ENCODE results near the gene COX19. TPM values are rescaled to one million over a fixed set of nuclear protein-coding genes. Genes with fewer than 3 reads are reported as not detected.
A peak's percentile ranks its signal among the peaks of the same experiment; 100 is the strongest.

COX19 gene
- total and polyA plus RNA-seq, 2 of the 13 experiments (the other 11 are each of a cell fraction or from before 2014, with no cell fraction given): 11.5 to 21.7 TPM

- no peak for TF ChIP-seq ZBTB37 (CRISPR knock-in tag; IDR thresholded peaks at IDR 0.05)
- TF ChIP-seq ZNF713 (CRISPR knock-in tag; IDR thresholded peaks at IDR 0.05): peak; percentile 45; the same call in 1 of the 2 replicates
- peak; percentile 72; the same call in 1 of the 2 replicates for TF ChIP-seq SMAD3 (CRISPR knock-in tag; IDR thresholded peaks at IDR 0.05)
- TF ChIP-seq NFRKB (IDR thresholded peaks at IDR 0.05): no peak
- peak; percentile 91 for TF ChIP-seq TAF15 (IDR thresholded peaks at IDR 0.05; ENCODE audit: low read depth, low read length, poor library complexity, severe bottlenecking)
- no peak for TF ChIP-seq ZFAT (CRISPR knock-in tag; conservative IDR thresholded peaks at IDR 0.05)
- TF ChIP-seq, protein P1, sequence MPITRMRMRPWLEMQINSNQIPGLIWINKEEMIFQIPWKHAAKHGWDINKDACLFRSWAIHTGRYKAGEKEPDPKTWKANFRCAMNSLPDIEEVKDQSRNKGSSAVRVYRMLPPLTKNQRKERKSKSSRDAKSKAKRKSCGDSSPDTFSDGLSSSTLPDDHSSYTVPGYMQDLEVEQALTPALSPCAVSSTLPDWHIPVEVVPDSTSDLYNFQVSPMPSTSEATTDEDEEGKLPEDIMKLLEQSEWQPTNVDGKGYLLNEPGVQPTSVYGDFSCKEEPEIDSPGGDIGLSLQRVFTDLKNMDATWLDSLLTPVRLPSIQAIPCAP (CRISPR knock-in tag; IDR thresholded peaks at IDR 0.05; ENCODE audit: low read depth): 0 out of 2 replicates have a peak, but pooled peaks have one; percentile 80
- TF ChIP-seq, protein P2, sequence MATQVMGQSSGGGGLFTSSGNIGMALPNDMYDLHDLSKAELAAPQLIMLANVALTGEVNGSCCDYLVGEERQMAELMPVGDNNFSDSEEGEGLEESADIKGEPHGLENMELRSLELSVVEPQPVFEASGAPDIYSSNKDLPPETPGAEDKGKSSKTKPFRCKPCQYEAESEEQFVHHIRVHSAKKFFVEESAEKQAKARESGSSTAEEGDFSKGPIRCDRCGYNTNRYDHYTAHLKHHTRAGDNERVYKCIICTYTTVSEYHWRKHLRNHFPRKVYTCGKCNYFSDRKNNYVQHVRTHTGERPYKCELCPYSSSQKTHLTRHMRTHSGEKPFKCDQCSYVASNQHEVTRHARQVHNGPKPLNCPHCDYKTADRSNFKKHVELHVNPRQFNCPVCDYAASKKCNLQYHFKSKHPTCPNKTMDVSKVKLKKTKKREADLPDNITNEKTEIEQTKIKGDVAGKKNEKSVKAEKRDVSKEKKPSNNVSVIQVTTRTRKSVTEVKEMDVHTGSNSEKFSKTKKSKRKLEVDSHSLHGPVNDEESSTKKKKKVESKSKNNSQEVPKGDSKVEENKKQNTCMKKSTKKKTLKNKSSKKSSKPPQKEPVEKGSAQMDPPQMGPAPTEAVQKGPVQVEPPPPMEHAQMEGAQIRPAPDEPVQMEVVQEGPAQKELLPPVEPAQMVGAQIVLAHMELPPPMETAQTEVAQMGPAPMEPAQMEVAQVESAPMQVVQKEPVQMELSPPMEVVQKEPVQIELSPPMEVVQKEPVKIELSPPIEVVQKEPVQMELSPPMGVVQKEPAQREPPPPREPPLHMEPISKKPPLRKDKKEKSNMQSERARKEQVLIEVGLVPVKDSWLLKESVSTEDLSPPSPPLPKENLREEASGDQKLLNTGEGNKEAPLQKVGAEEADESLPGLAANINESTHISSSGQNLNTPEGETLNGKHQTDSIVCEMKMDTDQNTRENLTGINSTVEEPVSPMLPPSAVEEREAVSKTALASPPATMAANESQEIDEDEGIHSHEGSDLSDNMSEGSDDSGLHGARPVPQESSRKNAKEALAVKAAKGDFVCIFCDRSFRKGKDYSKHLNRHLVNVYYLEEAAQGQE (IDR thresholded peaks at IDR 0.05; ENCODE audit: borderline replicate concordance in 1 of 2, low read depth in 1 of 2, low read length in 2 of 2): no peak
- TF ChIP-seq, protein P3, sequence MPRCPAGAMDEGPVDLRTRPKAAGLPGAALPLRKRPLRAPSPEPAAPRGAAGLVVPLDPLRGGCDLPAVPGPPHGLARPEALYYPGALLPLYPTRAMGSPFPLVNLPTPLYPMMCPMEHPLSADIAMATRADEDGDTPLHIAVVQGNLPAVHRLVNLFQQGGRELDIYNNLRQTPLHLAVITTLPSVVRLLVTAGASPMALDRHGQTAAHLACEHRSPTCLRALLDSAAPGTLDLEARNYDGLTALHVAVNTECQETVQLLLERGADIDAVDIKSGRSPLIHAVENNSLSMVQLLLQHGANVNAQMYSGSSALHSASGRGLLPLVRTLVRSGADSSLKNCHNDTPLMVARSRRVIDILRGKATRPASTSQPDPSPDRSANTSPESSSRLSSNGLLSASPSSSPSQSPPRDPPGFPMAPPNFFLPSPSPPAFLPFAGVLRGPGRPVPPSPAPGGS (CRISPR knock-in tag; IDR thresholded peaks at IDR 0.05): peak; percentile 58
- TF ChIP-seq MAFF (IDR thresholded peaks at IDR 0.05; ENCODE audit: low read depth, low read length): no peak; the same call in 1 of the 2 replicates
- TF ChIP-seq DMAP1 (CRISPR knock-in tag; IDR thresholded peaks at IDR 0.05): peak; percentile 84
- TF ChIP-seq ZFY (CRISPR knock-in tag; IDR thresholded peaks at IDR 0.05): peak; percentile 70
- peak; percentile 59; the same call in 1 of the 2 replicates for TF ChIP-seq ZNF564 (CRISPR knock-in tag; IDR thresholded peaks at IDR 0.05)
- no peak for TF ChIP-seq ZBTB20 (CRISPR knock-in tag; IDR thresholded peaks at IDR 0.05; ENCODE audit: borderline replicate concordance, low read depth)
- TF ChIP-seq, protein P4, sequence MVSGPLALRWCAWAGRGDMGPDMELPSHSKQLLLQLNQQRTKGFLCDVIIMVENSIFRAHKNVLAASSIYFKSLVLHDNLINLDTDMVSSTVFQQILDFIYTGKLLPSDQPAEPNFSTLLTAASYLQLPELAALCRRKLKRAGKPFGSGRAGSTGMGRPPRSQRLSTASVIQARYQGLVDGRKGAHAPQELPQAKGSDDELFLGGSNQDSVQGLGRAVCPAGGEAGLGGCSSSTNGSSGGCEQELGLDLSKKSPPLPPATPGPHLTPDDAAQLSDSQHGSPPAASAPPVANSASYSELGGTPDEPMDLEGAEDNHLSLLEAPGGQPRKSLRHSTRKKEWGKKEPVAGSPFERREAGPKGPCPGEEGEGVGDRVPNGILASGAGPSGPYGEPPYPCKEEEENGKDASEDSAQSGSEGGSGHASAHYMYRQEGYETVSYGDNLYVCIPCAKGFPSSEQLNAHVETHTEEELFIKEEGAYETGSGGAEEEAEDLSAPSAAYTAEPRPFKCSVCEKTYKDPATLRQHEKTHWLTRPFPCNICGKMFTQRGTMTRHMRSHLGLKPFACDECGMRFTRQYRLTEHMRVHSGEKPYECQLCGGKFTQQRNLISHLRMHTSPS (CRISPR knock-in tag; IDR thresholded peaks at IDR 0.05; ENCODE audit: low read depth): peak; percentile 55
- TF ChIP-seq ATAD3A (CRISPR knock-in tag; IDR thresholded peaks at IDR 0.05): no peak
- TF ChIP-seq KAT7 (CRISPR knock-in tag; IDR thresholded peaks at IDR 0.05; ENCODE audit: borderline replicate concordance): peak; percentile 89; the same call in 1 of the 2 replicates
- no peak for TF ChIP-seq SRSF9 (IDR thresholded peaks at IDR 0.05; ENCODE audit: borderline replicate concordance, insufficient read depth, low read depth, low read length, poor library complexity, severe bottlenecking)
Measured at GRCh38 chr7:992709-993607, 17.6 kb upstream of the COX19 start (continued).
